ENCODE measurements around the gene SMC4.
"Not testable (repeated sequence)": the region's sequence is repeated elsewhere in the genome, so short reads cannot be mapped to it uniquely, and the experiment has no call there.

Gene SMC4

GRCh38 chr3:160399125-160400029, at the start of gene SMC4, which contains the start of gene IFT80:
Gene SMC4, plus strand, starts transcription at chr3:160399650. Its CDS starts 1,177 bp downstream, at chr3:160400827.
Gene IFT80, minus strand, starts transcription at chr3:160399225. Its CDS starts 14,625 bp downstream, at chr3:160384600.
- peak; percentile 90 to 99 (median 96) for DNase-seq

DNA sequence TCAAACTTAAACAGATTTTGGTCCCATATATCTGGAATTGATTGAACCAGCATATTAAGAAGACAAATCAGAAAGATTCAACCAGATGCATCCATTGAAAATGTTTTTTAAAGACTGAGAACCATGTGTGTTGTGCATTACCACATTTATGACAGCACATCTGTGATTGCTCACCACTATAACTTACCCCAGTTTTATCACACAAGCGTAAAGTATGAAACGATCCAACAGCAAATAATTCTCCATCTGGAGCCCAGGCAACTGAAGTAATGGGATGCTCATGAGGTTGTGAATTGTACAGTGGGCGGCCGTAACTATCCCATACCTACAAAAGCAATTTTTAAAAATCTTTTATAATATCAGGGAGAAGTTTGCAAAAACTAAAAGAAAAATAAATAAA, 43.6 kb upstream of the SMC4 start:
- DNase-seq: no peak

- DNase-seq: not testable (repeated sequence)
These were observed 36.6 kb upstream of the SMC4 start for GRCh38 chr3:160362896-160363295.

DNA sequence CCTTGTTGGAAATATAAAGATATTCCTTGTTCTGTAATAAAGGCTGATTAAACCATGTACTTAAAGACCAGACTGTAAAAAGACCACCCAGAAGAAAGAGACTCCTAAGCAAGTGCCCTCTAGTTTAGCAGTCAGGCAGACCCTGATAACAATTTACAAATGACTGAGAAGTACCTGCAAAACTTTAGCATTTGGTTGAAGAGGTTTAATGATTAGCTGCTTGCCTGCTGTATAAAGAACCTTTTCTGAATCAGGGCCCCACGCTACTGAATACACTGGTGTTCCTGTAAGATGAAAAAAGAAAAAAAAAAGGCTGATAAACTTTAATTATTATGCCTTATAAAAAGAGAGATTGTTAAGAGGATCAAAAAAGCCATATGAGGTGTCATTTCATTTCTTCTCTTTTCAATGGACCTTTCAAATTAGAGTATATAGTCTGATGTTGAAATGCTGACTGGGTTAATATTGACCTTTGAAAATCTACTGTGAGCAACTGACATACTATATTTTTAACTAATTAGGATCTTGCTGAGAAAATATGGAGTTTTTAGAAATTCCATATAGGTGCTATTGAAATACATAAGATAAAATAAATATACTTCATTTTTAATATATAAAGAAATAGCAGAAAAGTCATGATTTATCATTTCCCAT, 33.5 kb upstream of the SMC4 start:
- DNase-seq: no peak

DNA sequence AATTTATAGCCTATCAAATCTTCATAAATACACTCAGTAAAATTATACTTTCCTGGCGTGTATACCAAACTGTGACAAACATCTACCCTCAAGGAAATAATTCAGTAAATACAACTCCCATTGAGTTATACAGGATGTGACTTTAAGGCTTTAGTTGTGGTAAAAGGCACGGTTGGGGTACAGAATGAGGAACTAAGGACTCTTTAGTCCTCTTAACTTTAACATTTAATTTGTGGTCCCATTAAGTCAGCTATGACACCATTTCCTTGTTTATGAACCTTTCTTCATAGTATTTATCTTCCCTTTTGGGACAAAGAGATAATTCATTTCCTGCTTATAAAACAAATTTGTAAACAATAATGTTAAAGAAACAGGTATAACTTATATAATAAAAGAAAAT, 30.6 kb upstream of the SMC4 start:
- DNase-seq: peak in 3 of 6 experiments; percentile 5 to 42 (median 36)

- peak in 3 of 6 experiments; percentile 2 to 28 (median 6) for DNase-seq
These were observed 29.7 kb upstream of the SMC4 start for GRCh38 chr3:160369784-160370183.

DNA sequence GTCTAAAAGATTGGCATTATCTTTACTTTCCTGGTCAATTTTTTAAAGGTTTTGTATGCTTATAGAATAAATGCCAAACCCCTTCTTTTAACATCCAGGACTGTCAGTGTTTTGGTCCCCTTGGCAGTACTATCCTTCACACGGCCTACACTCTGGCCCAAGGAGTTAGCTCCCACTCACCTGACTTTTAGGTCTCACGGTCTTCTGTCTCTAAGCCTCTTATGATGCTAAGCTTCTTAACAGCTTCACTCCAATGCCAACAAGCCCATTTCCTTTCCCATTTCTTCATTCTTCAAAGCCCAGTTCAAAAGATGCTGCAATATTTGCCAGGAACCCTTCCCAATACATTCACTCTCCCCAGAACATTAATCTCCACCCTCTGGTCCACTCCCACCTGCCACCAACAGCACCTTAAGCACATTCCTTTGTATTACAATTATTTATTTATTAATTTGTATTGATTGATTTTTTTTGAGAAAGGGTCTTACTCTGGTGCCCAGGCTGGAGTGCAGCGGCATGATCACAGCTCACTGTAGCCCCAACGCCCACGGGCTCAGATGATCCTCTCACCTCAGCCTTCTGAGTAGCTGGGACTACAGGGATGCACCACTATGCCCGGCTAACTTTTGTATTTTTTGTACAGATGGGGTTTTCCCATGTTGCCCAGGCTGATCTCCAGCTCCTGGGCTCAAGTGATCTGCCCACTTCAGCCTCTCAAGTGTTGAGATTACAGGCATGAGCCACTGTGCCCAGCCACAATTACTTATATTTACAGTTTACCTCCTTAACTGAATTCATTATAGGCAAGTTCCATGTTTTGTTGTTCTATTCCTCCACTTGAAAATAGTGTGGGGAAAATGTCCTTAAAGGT, 28.2 kb upstream of the SMC4 start:
- DNase-seq: no peak

DNA sequence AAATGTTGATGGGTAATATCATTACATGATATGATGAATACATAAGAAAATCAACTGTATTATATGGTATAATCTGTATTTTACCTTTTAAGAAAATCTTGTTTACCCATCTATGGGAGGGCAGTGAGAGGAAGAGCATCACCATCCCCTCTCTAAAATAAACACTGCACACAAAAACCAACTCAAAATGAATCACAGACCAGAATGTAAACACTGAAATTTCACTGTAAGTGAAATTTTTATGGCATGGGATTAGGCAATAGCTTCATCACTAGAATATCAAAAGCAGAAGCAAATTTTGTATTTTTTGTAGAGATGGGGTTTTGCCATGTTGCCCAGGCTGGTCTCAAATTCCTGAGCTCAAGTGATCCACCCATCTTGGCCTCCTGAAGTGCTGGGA, 26.7 kb upstream of the SMC4 start:
- DNase-seq: no peak

GRCh38 chr3:160373655-160374054, 25.8 kb upstream of the SMC4 start:
- DNase-seq: no peak

DNA sequence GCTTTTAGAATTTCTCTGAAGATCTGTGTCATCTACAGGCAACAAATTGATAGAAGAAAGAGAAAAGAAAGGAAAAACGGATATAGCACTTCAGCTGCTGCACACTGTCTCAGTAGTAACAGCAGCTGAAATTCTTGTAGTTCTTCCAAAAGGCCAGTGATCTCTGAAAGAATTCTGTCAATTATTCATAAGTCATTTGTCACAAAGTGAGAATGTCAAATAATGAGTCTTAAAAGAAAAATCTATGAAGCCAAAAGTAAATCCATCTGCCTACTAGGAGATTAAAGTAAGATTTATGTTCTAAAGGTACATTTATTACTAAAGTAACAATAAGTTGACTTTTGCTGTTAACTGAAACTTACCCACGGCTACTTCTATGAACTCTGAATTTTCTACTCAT, 25.0 kb upstream of the SMC4 start:
- DNase-seq: no peak

- DNase-seq: no peak
These were observed 24.5 kb upstream of the SMC4 start for GRCh38 chr3:160374925-160375324.

DNA sequence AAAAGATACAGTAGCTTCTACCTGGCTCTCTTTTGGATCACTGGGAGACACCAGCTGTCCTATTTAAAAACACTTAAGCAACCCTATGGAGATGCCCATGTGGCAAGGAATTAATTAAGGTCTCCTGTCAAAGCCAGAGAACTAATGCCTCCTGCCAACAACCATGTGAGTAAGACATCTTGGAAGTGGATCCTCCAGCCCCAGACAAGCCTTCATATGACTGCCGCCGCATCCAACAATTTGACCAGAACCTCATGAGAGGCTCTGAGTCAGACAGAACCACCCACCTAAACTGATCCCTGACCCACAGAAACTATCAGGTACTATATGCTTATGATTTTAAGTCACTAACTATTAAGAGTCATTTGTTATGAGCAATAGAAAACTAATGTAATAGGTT, 22.8 kb upstream of the SMC4 start:
- DNase-seq: no peak

DNA sequence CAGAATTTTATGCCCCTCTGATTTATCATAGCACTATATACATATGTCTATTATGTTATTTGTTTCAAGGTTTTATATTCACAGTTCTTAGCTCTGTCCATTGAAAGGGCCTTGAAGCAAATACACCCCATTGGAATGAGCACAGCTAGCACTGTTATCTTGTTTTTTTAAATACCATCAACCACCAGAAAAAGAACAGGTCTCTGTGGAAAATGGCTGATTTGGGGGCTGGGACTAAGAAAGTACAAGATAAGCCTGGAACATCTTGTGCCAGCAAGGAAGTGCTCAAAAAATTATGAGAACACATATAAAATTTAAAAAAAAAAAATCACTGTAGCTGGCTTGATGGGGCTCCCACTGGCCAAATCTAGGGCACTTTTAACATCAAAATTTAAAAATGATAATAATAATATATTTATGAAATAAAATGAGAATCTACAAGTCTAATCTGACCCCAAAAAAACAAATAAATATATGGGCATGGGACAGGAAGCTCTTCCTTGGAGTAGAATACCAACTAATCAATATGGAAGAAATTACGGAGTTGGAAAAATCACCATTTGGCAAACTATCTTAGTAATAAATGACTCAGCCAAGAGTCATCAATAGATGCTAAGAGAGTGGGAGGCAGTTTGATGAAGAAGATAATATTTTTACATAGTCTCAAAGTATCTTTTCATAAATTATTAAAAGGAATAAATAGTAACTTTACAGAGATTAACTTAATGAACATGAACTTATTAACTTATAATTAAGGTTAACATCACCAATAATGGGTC, 20.9 kb upstream of the SMC4 start:
- DNase-seq: no peak

DNA sequence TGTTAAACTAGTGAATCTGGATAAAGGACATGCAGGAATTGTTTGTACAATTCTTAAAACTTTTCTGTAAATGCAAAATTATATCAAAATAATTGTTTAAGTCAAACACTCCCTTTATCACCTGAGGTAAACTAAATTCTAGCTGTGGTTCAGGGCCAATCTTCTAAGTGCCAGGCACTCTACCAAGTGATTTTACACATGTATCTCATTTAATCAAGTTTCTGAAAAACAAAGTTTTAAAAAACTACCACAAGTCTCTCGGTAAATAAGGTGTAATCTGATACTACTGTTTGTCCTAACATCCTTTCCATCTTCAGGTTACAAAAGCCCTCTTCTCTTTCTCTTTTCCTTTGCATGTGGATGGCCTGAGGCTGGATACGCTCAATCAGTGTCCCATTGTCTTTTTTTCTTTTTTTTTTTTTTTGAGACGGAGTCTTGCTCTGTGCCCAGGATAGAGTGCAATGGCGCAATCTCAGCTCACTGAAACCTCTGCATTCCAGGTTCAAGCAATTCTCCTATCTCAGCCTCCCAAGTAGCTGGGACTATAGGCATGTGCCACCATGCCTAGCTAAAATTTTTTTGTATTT, 19.7 kb upstream of the SMC4 start:
- DNase-seq: no peak

- DNase-seq: no peak
These were observed 18.0 kb upstream of the SMC4 start for GRCh38 chr3:160381470-160381869.

- no peak for DNase-seq
These were observed 14.7 kb upstream of the SMC4 start for GRCh38 chr3:160384639-160385318.

- no peak for DNase-seq
These were observed 8.8 kb upstream of the SMC4 start for GRCh38 chr3:160390565-160391138.

DNA sequence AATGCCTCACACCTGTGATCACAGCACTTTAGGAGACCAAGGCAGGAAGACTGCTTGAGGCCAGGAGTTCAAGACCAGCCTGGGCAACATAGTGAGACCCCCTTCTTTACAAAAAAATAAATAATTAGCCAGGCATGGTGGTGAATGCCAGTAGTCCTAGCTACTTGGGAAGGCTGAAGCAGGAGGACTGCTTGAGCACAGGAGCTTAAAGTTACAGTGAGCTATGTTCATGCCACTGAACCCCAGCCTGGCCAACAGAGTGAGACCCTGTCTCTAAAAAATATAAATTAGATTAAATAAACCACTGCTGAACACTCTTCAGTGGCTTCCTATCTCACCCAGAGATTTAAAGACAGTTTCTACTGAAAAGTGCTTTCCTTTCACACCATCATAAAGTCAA, 6.7 kb upstream of the SMC4 start:
- no peak for DNase-seq

DNA sequence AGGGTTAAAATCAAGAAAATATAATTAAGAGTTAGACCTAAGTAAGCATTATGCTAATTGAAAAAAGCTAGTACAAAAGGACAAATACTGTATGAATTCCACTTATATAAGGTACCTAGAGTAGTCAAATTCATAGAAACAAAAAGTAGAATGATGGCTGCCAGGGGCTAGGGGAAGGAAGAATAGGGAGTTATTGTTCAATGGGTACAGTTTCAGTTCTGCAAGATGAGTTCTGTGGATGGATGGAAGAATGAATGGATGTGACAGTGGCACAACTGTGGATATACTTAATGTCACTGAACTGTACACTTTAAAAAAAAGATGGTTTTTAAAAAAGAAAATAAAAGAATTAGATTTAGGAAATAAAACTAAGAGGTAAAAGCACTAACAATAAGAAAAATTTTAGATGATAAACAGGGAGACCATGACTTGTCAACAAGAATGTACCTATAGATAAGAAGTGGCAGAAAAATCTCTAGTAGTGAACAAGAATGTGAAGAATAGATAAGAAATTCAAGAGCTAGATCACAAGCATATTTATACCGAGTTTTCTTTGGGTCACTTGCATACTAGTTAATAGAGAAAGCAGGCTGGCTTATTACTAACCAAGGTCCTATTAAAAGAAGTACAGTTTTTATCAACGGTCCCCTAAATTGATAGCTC, 6.0 kb upstream of the SMC4 start:
- no peak for DNase-seq

DNA sequence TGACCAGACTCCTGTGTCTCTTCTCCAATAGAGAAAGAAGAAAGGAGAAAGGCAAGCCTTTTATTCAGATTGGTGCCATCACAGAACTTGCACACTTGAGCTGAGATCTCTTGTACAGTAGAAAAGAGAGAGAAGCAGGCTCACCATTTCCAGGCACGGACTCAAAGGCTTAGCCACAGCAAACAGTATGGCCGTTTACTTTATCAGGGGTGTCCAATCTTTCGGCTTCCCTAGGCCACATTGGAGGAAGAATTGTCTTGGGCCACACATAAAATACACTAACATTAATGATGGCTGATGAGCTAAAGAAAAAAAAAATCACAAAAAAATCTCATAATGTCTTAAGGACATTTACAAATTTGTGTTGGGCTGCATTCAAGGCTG, 5.4 kb upstream of the SMC4 start:
- no peak for DNase-seq

All from stimulated activated naive CD4-positive, alpha-beta T cell (primary cell).